Measurements from ENCODE around the gene AFAP1L1. TPM values are rescaled to one million over a fixed set of nuclear protein-coding genes. Genes with fewer than 3 reads are reported as not detected.

Gene AFAP1L1
- polyA plus RNA-seq, 1 experiment, result 1.8 TPM

- CTCF ChIA-PET, result interaction anchor here (1.1 to 8.6 kb wide), 5 partner anchors 11 to 300 kb away, joined by 3 to 90 read pairs (median 4); no protein-coding TSS in a partner anchor
- POLR2A ChIA-PET, result interaction anchor here (1.3 kb wide), 1 partner anchor 26 kb away, joined by 3 read pairs; the partner anchor contains the start of gene GRPEL2
Observed at GRCh38 chr5:149319174-149319573, 47.5 kb downstream of the AFAP1L1 start.

DNA sequence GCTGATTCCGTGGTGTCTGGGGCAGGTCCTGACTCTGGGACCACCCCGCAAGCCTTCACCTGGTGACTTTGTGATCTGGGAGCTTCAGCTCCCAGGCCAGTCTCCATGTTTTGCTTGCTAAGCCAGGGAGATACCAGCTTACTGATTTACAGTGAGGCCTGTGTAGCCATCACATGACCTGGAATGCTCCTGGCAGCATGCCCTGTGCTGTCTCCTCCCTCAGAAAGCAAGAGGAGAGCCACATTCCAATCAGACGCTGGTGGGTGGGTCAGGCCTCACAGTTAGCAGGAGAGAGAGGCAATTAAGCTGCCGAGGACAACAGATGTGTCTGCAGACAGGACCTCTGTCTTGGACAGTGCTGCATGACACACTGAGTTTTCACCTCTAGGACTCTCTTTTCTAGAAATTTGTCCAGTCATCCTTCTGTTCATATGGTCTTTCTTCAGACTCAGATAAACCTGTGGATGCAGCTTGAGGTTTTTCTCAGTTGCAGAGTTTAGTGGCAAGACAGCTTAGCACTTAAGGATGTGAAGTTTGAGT, 49.2 kb downstream of the AFAP1L1 start:
- POLR2A ChIA-PET, result interaction anchor here (0.9 to 1.7 kb wide), 3 partner anchors 24 to 100 kb away, joined by 3 to 5 read pairs (median 4); partner anchors contain the start of gene GRPEL2
- TF ChIP-seq, protein P1, sequence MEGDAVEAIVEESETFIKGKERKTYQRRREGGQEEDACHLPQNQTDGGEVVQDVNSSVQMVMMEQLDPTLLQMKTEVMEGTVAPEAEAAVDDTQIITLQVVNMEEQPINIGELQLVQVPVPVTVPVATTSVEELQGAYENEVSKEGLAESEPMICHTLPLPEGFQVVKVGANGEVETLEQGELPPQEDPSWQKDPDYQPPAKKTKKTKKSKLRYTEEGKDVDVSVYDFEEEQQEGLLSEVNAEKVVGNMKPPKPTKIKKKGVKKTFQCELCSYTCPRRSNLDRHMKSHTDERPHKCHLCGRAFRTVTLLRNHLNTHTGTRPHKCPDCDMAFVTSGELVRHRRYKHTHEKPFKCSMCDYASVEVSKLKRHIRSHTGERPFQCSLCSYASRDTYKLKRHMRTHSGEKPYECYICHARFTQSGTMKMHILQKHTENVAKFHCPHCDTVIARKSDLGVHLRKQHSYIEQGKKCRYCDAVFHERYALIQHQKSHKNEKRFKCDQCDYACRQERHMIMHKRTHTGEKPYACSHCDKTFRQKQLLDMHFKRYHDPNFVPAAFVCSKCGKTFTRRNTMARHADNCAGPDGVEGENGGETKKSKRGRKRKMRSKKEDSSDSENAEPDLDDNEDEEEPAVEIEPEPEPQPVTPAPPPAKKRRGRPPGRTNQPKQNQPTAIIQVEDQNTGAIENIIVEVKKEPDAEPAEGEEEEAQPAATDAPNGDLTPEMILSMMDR (IDR thresholded peaks at IDR 0.05; ENCODE audit: low read depth, low read length), result no peak
- H3K9me3 ChIP-seq (ENCODE audit: control insufficient read depth, insufficient read depth, low read length), result no peaks in the 10 kb centered on the region
- no peaks in the 10 kb centered on the region for H3K27me3 ChIP-seq (ENCODE audit: control insufficient read depth, insufficient read depth, low read length)
- DNase-seq (ENCODE audit: low read depth, low spot score), result peak; percentile 90
- peak overlapping the region; percentile 88 for H3K27ac ChIP-seq (ENCODE audit: low read depth, low read length)
- H3K4me3 ChIP-seq (ENCODE audit: low read depth, low read length), result no peak overlapping the region
- CTCF ChIA-PET, result interaction anchor here (0.6 to 8.6 kb wide), 7 partner anchors 12 to 244 kb away, joined by 3 to 90 read pairs (median 3); no protein-coding TSS in a partner anchor

More at GRCh38 chr5:149319174-149319573, 47.5 kb downstream of the AFAP1L1 start:
- Histone ChIP-seq H3K4me3 (ENCODE audit: low read depth, low read length) (no peak overlapping the region), H3K27me3 (ENCODE audit: control insufficient read depth, insufficient read depth, low read length) (no peaks in the 10 kb centered on the region), H3K27ac (ENCODE audit: low read depth, low read length) (no peak overlapping the region), H3K9me3 (ENCODE audit: control insufficient read depth, insufficient read depth, low read length) (no peaks in the 10 kb centered on the region)
- TF ChIP-seq, protein P1 (IDR thresholded peaks at IDR 0.05; ENCODE audit: low read depth, low read length), result no peak
- no peak for DNase-seq (ENCODE audit: low read depth, low spot score)

GRCh38 chr5:149322518-149322917, 50.9 kb downstream of the AFAP1L1 start:
- H3K4me3 ChIP-seq (ENCODE audit: low read depth, low read length), result no peak overlapping the region
- no peak for DNase-seq (ENCODE audit: low read depth, low spot score)
- no peaks in the 10 kb centered on the region for H3K27me3 ChIP-seq (ENCODE audit: control insufficient read depth, insufficient read depth, low read length)
- TF ChIP-seq, protein P1 (IDR thresholded peaks at IDR 0.05; ENCODE audit: low read depth, low read length), result no peak
- no peak overlapping the region for H3K27ac ChIP-seq (ENCODE audit: low read depth, low read length)
- CTCF ChIA-PET, result interaction anchor here (0.9 to 1.4 kb wide), 3 partner anchors 8 to 296 kb away, joined by 3 to 7 read pairs (median 3); no protein-coding TSS in a partner anchor
- POLR2A ChIA-PET, result no interaction called here
- H3K9me3 ChIP-seq (ENCODE audit: control insufficient read depth, insufficient read depth, low read length), result no peaks in the 10 kb centered on the region

DNA sequence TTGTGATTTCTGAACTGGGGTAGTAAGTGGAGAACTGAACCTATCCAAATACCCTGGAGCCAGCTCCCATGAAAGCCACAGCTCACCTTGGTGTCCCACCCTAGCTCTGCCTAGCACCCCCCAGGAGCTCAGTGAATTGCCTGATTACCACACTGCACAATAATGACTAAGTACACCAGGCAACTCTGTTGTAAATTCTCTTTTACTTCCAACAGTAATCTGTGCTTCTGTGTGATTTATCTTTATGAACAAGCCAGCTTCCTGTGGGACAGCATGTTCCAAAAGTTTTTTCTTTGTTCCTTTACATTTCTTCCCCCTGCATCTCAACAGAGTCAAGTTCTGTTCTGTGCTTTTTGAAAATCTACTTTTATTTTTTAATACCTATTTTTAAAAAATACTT, 51.6 kb downstream of the AFAP1L1 start:
- Histone ChIP-seq H3K27ac (ENCODE audit: low read depth, low read length) (no peak overlapping the region), H3K4me3 (ENCODE audit: low read depth, low read length) (no peak overlapping the region), H3K9me3 (ENCODE audit: control insufficient read depth, insufficient read depth, low read length) (no peaks in the 10 kb centered on the region), H3K27me3 (ENCODE audit: control insufficient read depth, insufficient read depth, low read length) (no peaks in the 10 kb centered on the region)
- POLR2A ChIA-PET, result no interaction called here
- TF ChIP-seq, protein P1 (IDR thresholded peaks at IDR 0.05; ENCODE audit: low read depth, low read length), result no peak
- CTCF ChIA-PET, result interaction anchor here (0.7 to 1.4 kb wide), 5 partner anchors 9 to 295 kb away, joined by 3 to 7 read pairs (median 3); no protein-coding TSS in a partner anchor
- DNase-seq (ENCODE audit: low read depth, low spot score), result no peak

DNA sequence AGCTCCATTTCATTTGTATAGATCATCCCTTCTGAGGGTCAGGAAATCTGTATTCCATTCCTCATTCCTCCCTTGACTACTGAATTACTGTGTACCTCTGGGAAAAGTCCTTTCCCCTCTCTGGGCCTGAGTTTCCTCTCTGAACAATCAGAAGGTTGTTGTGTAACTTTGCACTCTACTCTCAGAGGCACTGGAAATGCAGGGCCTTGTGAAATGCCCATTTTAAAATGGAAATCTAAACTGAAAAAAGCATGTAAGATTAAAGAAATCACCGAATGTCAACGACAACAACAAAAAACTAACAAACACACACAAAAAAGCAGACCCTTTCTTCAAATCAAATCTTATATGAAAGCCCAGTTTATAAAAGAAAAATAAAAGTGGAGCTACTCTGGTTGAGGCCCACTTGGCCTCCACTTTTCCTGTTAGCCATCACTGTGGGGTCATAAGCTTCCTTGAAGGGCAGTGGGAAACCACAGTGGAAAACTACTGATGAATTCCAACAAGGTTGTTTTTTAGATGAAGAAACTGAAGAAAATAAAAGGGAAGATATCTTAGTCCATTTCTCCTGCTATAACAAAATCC, 52.1 kb downstream of the AFAP1L1 start:
- no peak overlapping the region for H3K4me3 ChIP-seq (ENCODE audit: low read depth, low read length)
- no peak for DNase-seq (ENCODE audit: low read depth, low spot score)
- ChIA-PET CTCF (interaction anchor here (0.7 to 1.9 kb wide), 6 partner anchors 9 to 295 kb away, joined by 3 to 7 read pairs (median 4); partner anchors contain the start of gene GRPEL2), POLR2A (no interaction called here)
- H3K9me3 ChIP-seq (ENCODE audit: control insufficient read depth, insufficient read depth, low read length), result no peaks in the 10 kb centered on the region
- H3K27ac ChIP-seq (ENCODE audit: low read depth, low read length), result no peak overlapping the region
- TF ChIP-seq, protein P1 (IDR thresholded peaks at IDR 0.05; ENCODE audit: low read depth, low read length), result no peak
- no peaks in the 10 kb centered on the region for H3K27me3 ChIP-seq (ENCODE audit: control insufficient read depth, insufficient read depth, low read length)
